Measurements from ENCODE around the gene SHC3. TPM values are rescaled to one million over a fixed set of nuclear protein-coding genes. Genes with fewer than 3 reads are reported as not detected.

The SHC3 gene
- total RNA-seq, 2 donors from 2014 or later: 0.95 to 1.3 TPM

DNA sequence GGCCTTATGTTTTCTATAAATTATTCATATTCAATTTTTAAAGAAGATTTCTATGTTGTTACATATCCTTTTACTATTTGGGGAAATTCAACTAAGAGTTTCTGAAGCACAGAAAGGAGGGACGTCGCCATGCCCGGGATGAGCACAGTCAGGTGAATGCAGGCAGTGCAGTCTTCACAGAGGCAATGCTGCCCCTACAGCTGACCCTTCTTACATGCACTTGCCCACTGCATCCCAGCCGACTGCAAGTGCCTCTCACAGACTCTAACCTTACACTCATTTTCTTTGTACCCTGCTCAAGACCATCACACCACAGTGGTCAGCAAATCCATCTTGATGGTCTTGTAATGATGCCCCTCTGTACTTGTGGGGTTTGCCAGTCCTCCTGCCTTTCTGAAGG is 73.8 kb downstream of the SHC3 start:
- H3K9ac ChIP-seq (ENCODE audit: extremely low read depth, low read length, poor library complexity, severe bottlenecking): no peak overlapping the region
- no peak overlapping the region for H3K4me3 ChIP-seq (ENCODE audit: low read length)
- Mint-ChIP-seq H3K27ac (no peak overlapping the region), H3K9me3 (no peaks in the 10 kb centered on the region), H3K4me1 (peaks cover 4% of the 10 kb centered on the region), H3K4me3 (no peak overlapping the region), H3K27me3 (ENCODE audit: insufficient read depth) (no peaks in the 10 kb centered on the region), H3K36me3 (ENCODE audit: low read depth) (no peaks in the 10 kb centered on the region)
- H3K27ac ChIP-seq (ENCODE audit: low read depth, low read length): no peak overlapping the region
- 89 to 92% methylated on average over 3 to 4 of the region's 4 CpGs for WGBS, 2 experiments (ENCODE audit: insufficient coverage in 1 of 2, insufficient read length in 1 of 2)
- no peaks in the 10 kb centered on the region for H3K36me3 ChIP-seq (ENCODE audit: control insufficient read depth, insufficient read depth, low read length)
- H3K9me3 ChIP-seq (ENCODE audit: control insufficient read depth, low read length): no peaks in the 10 kb centered on the region
- H3K4me1 ChIP-seq (ENCODE audit: control insufficient read depth, insufficient read depth, low read length): no peaks in the 10 kb centered on the region
- no peak for DNase-seq
- H3K27me3 ChIP-seq (ENCODE audit: control insufficient read depth, insufficient read depth, low read length, poor library complexity, severe bottlenecking): no peaks in the 10 kb centered on the region
- TF ChIP-seq, protein P1, sequence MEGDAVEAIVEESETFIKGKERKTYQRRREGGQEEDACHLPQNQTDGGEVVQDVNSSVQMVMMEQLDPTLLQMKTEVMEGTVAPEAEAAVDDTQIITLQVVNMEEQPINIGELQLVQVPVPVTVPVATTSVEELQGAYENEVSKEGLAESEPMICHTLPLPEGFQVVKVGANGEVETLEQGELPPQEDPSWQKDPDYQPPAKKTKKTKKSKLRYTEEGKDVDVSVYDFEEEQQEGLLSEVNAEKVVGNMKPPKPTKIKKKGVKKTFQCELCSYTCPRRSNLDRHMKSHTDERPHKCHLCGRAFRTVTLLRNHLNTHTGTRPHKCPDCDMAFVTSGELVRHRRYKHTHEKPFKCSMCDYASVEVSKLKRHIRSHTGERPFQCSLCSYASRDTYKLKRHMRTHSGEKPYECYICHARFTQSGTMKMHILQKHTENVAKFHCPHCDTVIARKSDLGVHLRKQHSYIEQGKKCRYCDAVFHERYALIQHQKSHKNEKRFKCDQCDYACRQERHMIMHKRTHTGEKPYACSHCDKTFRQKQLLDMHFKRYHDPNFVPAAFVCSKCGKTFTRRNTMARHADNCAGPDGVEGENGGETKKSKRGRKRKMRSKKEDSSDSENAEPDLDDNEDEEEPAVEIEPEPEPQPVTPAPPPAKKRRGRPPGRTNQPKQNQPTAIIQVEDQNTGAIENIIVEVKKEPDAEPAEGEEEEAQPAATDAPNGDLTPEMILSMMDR (conservative IDR thresholded peaks at IDR 0.05): peak; percentile 55

DNA sequence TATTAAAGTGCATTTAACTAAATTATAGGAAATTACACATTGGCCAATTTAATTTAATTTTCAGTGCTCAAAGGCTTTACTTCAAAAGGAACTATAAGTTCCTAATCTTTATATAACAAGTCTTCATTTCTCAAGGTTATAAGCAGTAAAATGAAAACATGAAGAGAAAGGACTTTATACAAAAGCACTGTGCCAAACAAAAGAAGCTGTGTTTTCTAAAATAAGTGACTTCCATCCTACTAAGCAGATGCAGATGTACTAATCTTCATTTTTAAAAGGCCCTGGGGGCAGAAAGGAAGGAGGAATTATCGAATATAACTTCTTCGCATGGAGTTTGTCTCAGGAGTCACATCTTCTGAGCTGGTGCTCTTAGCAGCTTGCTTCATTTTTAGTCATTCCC is 81.4 kb downstream of the SHC3 start:
- no peaks in the 10 kb centered on the region for H3K4me1 Mint-ChIP-seq
- Histone ChIP-seq H3K9ac (ENCODE audit: extremely low read depth, low read length, poor library complexity, severe bottlenecking) (no peak overlapping the region), H3K36me3 (ENCODE audit: control insufficient read depth, insufficient read depth, low read length) (no peaks in the 10 kb centered on the region), H3K4me1 (ENCODE audit: control insufficient read depth, insufficient read depth, low read length) (no peaks in the 10 kb centered on the region), H3K27me3 (ENCODE audit: control insufficient read depth, insufficient read depth, low read length, poor library complexity, severe bottlenecking) (no peaks in the 10 kb centered on the region), H3K9me3 (ENCODE audit: control insufficient read depth, low read length) (no peaks in the 10 kb centered on the region), H3K27ac (ENCODE audit: low read depth, low read length) (no peak overlapping the region), H3K4me3 (ENCODE audit: low read length) (no peak overlapping the region)
- no peak overlapping the region for H3K4me3 Mint-ChIP-seq
- TF ChIP-seq, protein P1 (conservative IDR thresholded peaks at IDR 0.05): no peak
- no peaks in the 10 kb centered on the region for H3K36me3 Mint-ChIP-seq (ENCODE audit: low read depth)
- H3K9me3 Mint-ChIP-seq: no peaks in the 10 kb centered on the region
- WGBS, 2 experiments (ENCODE audit: insufficient coverage in 1 of 2, insufficient read length in 1 of 2): 69% methylated on average over 2 of the region's 2 CpGs; no CpG with 5 or more reads in 1 of the 2 experiments
- no peak overlapping the region for H3K27ac Mint-ChIP-seq
- DNase-seq: no peak
- H3K27me3 Mint-ChIP-seq (ENCODE audit: insufficient read depth): no peaks in the 10 kb centered on the region

GRCh38 chr9:89096807-89097206 is 81.8 kb downstream of the SHC3 start:
- no peak overlapping the region for H3K4me3 ChIP-seq (ENCODE audit: low read length)
- no peaks in the 10 kb centered on the region for H3K36me3 ChIP-seq (ENCODE audit: control insufficient read depth, insufficient read depth, low read length)
- Mint-ChIP-seq H3K27ac (no peak overlapping the region), H3K36me3 (ENCODE audit: low read depth) (no peaks in the 10 kb centered on the region), H3K9me3 (no peaks in the 10 kb centered on the region), H3K4me3 (no peak overlapping the region), H3K27me3 (ENCODE audit: insufficient read depth) (no peaks in the 10 kb centered on the region), H3K4me1 (no peaks in the 10 kb centered on the region)
- H3K4me1 ChIP-seq (ENCODE audit: control insufficient read depth, insufficient read depth, low read length): no peaks in the 10 kb centered on the region
- DNase-seq: peak; percentile 68
- H3K9ac ChIP-seq (ENCODE audit: extremely low read depth, low read length, poor library complexity, severe bottlenecking): no peak overlapping the region
- 89 to 95% methylated on average over 4 to 6 of the region's 7 CpGs for WGBS, 2 experiments (ENCODE audit: insufficient coverage in 1 of 2, insufficient read length in 1 of 2)
- H3K27me3 ChIP-seq (ENCODE audit: control insufficient read depth, insufficient read depth, low read length, poor library complexity, severe bottlenecking): no peaks in the 10 kb centered on the region
- no peaks in the 10 kb centered on the region for H3K9me3 ChIP-seq (ENCODE audit: control insufficient read depth, low read length)
- H3K27ac ChIP-seq (ENCODE audit: low read depth, low read length): no peak overlapping the region
- TF ChIP-seq, protein P1 (conservative IDR thresholded peaks at IDR 0.05): peak; percentile 60
